T-cell (primary cell): ENCODE data around the gene SEZ6. TPM values are rescaled to one million over a fixed set of nuclear protein-coding genes. Genes with fewer than 3 reads are reported as not detected.

ENCODE experiments used
- ATAC-seq, 4 experiments: fragments of 200-7000 bp in 3 of 4; fragments of 150-1000 bp in 1 of 4; cut with Tn5 transposase; replicated peaks in 1 of 4; 1 replicate in 3 of 4; 2 replicates in 1 of 4; pipeline ENCODE4 v1.10.0; 2021; ENCODE audit warnings: moderate library complexity in 3 of 4, mild to moderate bottlenecking in 2 of 4, moderate number of reproducible peaks in 1 of 4
- CTCF ChIA-PET, 2 donors: fragments of 300-600 bp; sonication (Branson Sonifier 250); formaldehyde crosslinking; loops; one replicate each; lab custom pipeline; 2022; ENCODE audit warnings: antibody characterized with exemption in 2 of 2; lab: Charles Lee
- POLR2A ChIA-PET, 2 donors: fragments of 300-600 bp; sonication (Branson Sonifier 250); formaldehyde crosslinking; loops; one replicate each; lab custom pipeline; 2022; ENCODE audit warnings: antibody characterized with exemption in 2 of 2; lab: Charles Lee
- DNase-seq, 35 experiments: peaks; one replicate each; pipeline versions ENCODE4 v3.0.0 to v3.0.0-alpha.2; 2013 to 2023
- H3K27ac ChIP-seq: one replicate; pipeline ENCODE4 v1.5.1; 2013; ENCODE audit warnings: low read length
- H3K27me3 ChIP-seq, 2 experiments: replicated peaks in 1 of 2; 1 replicate in 1 of 2; 2 replicates in 1 of 2; pipeline versions ENCODE4 v1.6.1 to v1.7.0; 2013; ENCODE audit warnings: low read length in 1 of 2, mixed read lengths in 1 of 2; ENCODE audit not compliant: control insufficient read depth in 2 of 2, insufficient read depth in 2 of 2; ENCODE audit errors: extremely low read depth in 1 of 2
- H3K36me3 ChIP-seq, 2 donors: 1 replicate in 1 of 2; 2 replicates in 1 of 2; pipeline versions ENCODE4 v1.6.1 to v1.7.0; 2013; ENCODE audit warnings: low read length in 1 of 2; ENCODE audit not compliant: control insufficient read depth in 2 of 2, insufficient read depth in 1 of 2; ENCODE audit errors: extremely low read depth in 1 of 2
- H3K4me1 ChIP-seq, 2 experiments: 1 replicate in 1 of 2; 2 replicates in 1 of 2; pipeline versions ENCODE4 v1.6.1 to v1.7.0; 2013; ENCODE audit warnings: low read length in 2 of 2, mixed read lengths in 1 of 2; ENCODE audit not compliant: insufficient read depth in 2 of 2, control insufficient read depth in 1 of 2; ENCODE audit errors: extremely low read depth in 1 of 2
- H3K4me3 ChIP-seq, 2 donors: 1 replicate in 1 of 2; 2 replicates in 1 of 2; pipeline versions ENCODE4 v1.5.1 to v1.7.0; 2013; ENCODE audit warnings: mild to moderate bottlenecking in 2 of 2, low read length in 1 of 2, moderate library complexity in 1 of 2; ENCODE audit not compliant: control insufficient read depth in 1 of 2; ENCODE audit errors: extremely low read depth in 1 of 2
- H3K9me3 ChIP-seq: 2 replicates; pipeline ENCODE4 v1.7.0; 2013
- H3K27ac Mint-ChIP-seq, 2 donors: one replicate each; pipeline ENCODE4 v1.8.0; 2020 to 2021; ENCODE audit warnings: mild to moderate bottlenecking in 2 of 2, mixed read lengths in 2 of 2
- H3K27me3 Mint-ChIP-seq, 2 donors: one replicate each; pipeline ENCODE4 v1.8.0; 2021 to 2022; ENCODE audit warnings: mixed read lengths in 2 of 2
- H3K36me3 Mint-ChIP-seq: one replicate; pipeline ENCODE4 v1.8.0; 2021; ENCODE audit warnings: mixed read lengths
- H3K4me1 Mint-ChIP-seq, 3 donors: one replicate each; pipeline ENCODE4 v1.8.0; 2020 to 2022; ENCODE audit warnings: mixed read lengths in 3 of 3, mild to moderate bottlenecking in 1 of 3
- H3K4me3 Mint-ChIP-seq, 3 donors: one replicate each; pipeline ENCODE4 v1.8.0; 2020 to 2022; ENCODE audit warnings: mild to moderate bottlenecking in 3 of 3, mixed read lengths in 3 of 3, moderate library complexity in 3 of 3
- H3K9me3 Mint-ChIP-seq, 3 donors: one replicate each; pipeline ENCODE4 v1.8.0; 2020 to 2022; ENCODE audit warnings: mixed read lengths in 3 of 3
- WGBS: methylation state at CpG from one replicate; pipeline ENCODE4 v1.1.5; 2013; ENCODE audit warnings: missing lambda C conversion rate; ENCODE audit not compliant: insufficient coverage; 5-methylcytosine and 5-hydroxymethylcytosine counted together
- total RNA-seq, 35 experiments: library from RNA in 6 of 35; stranded (reverse) in 6 of 35; fragments of 120-200 nt in 1 of 35; gene quantifications; one replicate each; pipeline versions ENCODE4 v1.2.1 to v1.2.4 and lab custom pipeline; 2013 to 2026

Gene SEZ6
- total RNA-seq, 5 donors from 2014 or later (not counting 1 experiment from before 2014, with no cell fraction given): 0.49 to 1.6 TPM; not detected in 3

DNA sequence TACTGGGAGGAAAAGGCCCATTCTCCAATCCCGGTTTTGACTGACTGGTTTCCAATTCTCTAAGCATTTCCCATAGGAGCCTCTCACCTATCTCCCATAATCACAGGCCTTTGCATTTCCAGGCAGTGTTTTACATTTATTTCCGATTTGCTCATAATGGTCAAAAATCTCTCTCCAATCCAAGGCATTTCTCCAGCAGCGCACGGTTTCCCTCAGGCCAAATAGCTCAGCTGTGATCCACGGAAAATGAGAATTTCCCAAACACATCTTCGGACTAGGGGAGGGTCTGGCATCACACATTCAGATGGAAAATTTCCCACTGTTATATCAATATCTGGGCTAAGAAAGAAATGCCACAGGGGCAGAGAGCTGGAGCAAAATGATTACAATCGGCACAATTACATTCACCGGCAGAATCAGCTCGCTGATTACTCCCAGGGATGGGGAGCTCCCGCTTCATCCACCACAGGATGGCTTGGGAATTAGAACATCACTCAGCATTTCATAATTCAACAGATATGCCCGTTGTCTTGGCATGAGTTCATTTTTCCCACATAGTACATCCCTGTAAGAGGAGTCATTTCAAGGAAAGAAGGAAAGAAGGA lies 43.8 kb upstream of the SEZ6 start:
- Histone ChIP-seq H3K4me3 (no peak overlapping the region), H3K27me3 (peaks cover 0 to 23% of the 10 kb centered on the region in 2 experiments), H3K9me3 (no peaks in the 10 kb centered on the region), H3K27ac (no peak overlapping the region), H3K36me3 (no peaks in the 10 kb centered on the region), H3K4me1 (no peaks in the 10 kb centered on the region)
- POLR2A ChIA-PET: no interaction called here
- H3K9me3 Mint-ChIP-seq: no peaks in the 10 kb centered on the region
- CTCF ChIA-PET: interaction anchor here in 1 of 2 donors (1.1 kb wide), 1 partner anchor 49 kb away, joined by 4 read pairs; no protein-coding TSS in a partner anchor
- no peak overlapping the region for H3K4me3 Mint-ChIP-seq
- no peaks in the 10 kb centered on the region for H3K36me3 Mint-ChIP-seq
- H3K27ac Mint-ChIP-seq: no peak overlapping the region
- 78% methylated on average over 9 of the region's 11 CpGs for WGBS
- no peak for ATAC-seq
- H3K27me3 Mint-ChIP-seq: peaks cover 20 to 24% of the 10 kb centered on the region in 2 donors
- H3K4me1 Mint-ChIP-seq: peaks cover 0 to 5% (median 0%) of the 10 kb centered on the region in 3 donors
- DNase-seq: no peak

DNA sequence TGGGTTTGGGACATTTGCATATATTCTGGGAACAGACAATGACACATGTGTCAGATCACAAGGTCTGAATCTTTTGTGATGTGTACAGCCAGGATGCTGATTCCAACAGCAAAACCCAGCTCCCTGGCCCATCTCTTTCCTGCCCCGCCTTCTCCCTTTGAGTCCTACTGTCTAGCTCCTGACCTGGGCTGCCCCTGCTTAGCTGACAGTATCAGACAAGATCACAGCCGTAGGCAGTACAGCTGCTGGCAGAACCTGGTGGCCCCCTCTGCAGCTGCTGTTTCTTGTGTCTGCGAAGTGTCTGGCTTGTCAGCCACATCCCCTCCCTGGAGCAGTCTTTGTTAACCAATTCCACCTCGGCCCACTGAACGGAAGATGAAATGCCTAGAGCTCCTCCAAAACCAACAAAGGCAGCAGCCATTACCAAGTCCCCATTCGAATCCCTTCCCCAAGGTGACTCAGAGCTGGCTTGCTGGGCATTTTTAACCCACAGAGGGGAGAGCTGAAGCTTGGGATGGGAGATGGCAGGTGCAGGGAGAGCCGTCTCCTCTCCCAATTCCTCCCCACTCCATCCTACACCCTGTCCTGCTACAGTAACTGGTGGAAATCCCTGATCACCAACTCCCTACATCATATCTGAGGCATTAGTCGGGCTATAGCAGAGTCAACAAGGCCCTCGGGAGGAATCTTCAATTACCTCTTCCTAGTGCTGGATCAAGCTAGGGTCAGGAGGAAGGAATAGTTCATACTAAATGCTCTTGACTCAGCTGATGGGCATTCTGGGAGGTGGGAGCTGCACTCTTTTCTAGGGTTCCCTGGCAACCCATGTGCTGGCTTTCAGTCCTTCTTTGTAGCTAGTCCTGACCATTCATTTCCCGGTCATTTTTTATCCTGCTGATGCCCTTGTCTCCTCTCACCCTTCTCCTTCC lies 42.9 kb upstream of the SEZ6 start:
- H3K27ac Mint-ChIP-seq: no peak overlapping the region
- 78% methylated on average over 4 of the region's 10 CpGs for WGBS

DNA sequence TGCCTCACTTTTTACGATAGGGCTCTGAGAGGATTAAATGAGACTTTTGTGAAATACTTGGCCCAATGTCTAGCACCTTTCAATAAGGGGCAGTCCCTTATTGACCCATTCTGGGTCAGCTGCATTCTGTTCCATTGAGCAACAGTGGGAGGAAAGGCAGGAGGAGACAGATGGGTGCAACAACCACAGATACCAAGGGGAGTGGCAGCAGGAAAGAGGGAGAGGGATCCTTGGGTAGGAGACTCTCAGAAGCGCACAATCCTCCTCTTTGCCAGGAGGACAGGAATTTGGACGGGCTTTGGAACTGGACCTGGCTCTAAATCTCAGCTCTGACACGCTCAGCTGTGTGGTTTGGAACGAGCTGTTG lies 40.6 kb upstream of the SEZ6 start:
- H3K27ac Mint-ChIP-seq: no peak overlapping the region
- CTCF ChIA-PET: interaction anchor here in 1 of 2 donors (0.8 kb wide), 1 partner anchor 90 kb away, joined by 3 read pairs; no protein-coding TSS in a partner anchor
- Histone ChIP-seq H3K36me3 (no peaks in the 10 kb centered on the region), H3K27me3 (peaks cover 0 to 26% of the 10 kb centered on the region in 2 experiments), H3K4me3 (no peak overlapping the region), H3K27ac (no peak overlapping the region), H3K4me1 (peaks cover 0 to 7% of the 10 kb centered on the region in 2 experiments), H3K9me3 (no peaks in the 10 kb centered on the region)
- peaks cover 0 to 14% (median 5%) of the 10 kb centered on the region in 3 donors for H3K4me1 Mint-ChIP-seq
- no peak for DNase-seq
- ATAC-seq: no peak
- H3K9me3 Mint-ChIP-seq: no peaks in the 10 kb centered on the region
- no peak overlapping the region for H3K4me3 Mint-ChIP-seq
- H3K36me3 Mint-ChIP-seq: no peaks in the 10 kb centered on the region
- 74% methylated on average over 2 of the region's 5 CpGs for WGBS
- POLR2A ChIA-PET: no interaction called here
- H3K27me3 Mint-ChIP-seq: peaks cover 27 to 31% of the 10 kb centered on the region in 2 donors

More for the DNA sequence above, 42.9 kb upstream of the SEZ6 start:
- no peaks in the 10 kb centered on the region for H3K9me3 ChIP-seq
- no peaks in the 10 kb centered on the region for H3K36me3 ChIP-seq
- H3K27me3 ChIP-seq: peaks cover 0 to 20% of the 10 kb centered on the region in 2 experiments
- no peaks in the 10 kb centered on the region for H3K36me3 Mint-ChIP-seq
- H3K27me3 Mint-ChIP-seq: peaks cover 20 to 24% of the 10 kb centered on the region in 2 donors
- ATAC-seq (no peak), DNase-seq (no peak)
- no peak overlapping the region for H3K4me3 Mint-ChIP-seq
- H3K4me3 ChIP-seq: no peak overlapping the region
- H3K9me3 Mint-ChIP-seq: no peaks in the 10 kb centered on the region
- H3K4me1 ChIP-seq: no peaks in the 10 kb centered on the region
- CTCF ChIA-PET: interaction anchor here (0.5 to 1.1 kb wide), 2 partner anchors 50 to 439 kb away, joined by 4 to 8 read pairs; no protein-coding TSS in a partner anchor
- peaks cover 0 to 5% (median 0%) of the 10 kb centered on the region in 3 donors for H3K4me1 Mint-ChIP-seq
- no peak overlapping the region for H3K27ac ChIP-seq
- POLR2A ChIA-PET: no interaction called here

DNA sequence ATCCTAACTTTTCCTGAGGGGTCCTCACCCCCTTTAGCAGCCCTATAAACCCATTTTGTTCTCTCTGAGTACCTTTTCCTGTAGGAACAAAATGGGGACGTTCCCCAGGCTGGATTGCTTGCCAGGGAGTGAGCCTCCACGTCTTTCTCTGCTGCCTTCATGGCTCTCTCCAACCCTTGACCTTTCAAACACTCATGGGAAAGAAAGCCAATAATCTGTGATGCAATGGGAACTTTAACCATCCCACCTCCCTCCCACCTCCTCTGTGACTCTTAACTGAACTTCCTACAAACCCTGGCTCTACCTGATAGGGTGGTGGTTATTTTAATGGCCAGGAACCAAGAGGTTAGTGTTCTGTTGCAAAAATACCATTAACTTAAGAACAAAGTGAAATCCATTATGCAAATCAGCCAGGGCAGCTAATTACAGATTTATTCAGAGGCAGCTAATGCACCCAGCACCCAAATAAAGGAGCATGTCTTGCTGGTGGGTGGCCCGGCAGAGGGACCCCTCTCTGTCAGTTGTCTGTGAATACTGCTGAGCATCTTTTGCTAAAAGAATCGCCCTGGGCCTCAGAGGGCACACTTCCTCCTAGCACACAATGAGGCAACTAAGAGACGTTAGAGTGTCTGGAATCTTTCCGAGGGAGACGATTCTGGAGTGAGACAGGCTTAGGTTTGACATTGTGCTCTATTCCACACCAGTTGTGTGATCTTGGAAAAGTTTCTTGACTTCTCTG lies 40.1 kb upstream of the SEZ6 start:
- DNase-seq (no peak), ATAC-seq (no peak)
- no peak overlapping the region for H3K27ac ChIP-seq
- Mint-ChIP-seq H3K36me3 (no peaks in the 10 kb centered on the region), H3K9me3 (no peaks in the 10 kb centered on the region), H3K27me3 (peaks cover 27 to 31% of the 10 kb centered on the region in 2 donors), H3K27ac (no peak overlapping the region), H3K4me3 (no peak overlapping the region), H3K4me1 (peaks cover 0 to 14% (median 5%) of the 10 kb centered on the region in 3 donors)
- peaks cover 0 to 7% of the 10 kb centered on the region in 2 experiments for H3K4me1 ChIP-seq
- no peak overlapping the region for H3K4me3 ChIP-seq
- ChIA-PET POLR2A (no interaction called here), CTCF (no interaction called here)
- H3K9me3 ChIP-seq: no peaks in the 10 kb centered on the region
- no peaks in the 10 kb centered on the region for H3K36me3 ChIP-seq
- 71% methylated on average over 3 of the region's 7 CpGs for WGBS
- H3K27me3 ChIP-seq: peaks cover 0 to 21% of the 10 kb centered on the region in 2 experiments

DNA sequence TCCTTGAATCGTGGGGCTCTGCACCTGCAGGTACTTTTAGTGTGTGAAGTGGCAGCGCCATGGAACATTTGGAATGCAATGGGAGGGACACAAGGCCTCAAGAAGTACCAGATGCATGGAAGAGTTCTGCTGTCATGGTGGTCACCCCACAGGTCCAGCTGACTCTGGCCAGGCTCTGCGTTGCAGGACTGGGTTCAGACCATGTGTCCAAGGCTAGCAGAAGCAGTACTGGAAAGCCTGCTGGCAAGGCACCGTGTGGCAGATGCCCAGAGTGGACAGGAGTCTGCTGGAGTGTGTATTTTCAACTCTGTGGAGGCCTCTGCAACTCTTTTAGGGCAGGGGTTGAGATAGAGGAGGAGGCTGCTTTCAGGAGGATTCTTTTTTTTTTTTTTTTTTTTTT lies 39.2 kb upstream of the SEZ6 start:
- ATAC-seq: no peak
- peaks cover 0 to 14% (median 5%) of the 10 kb centered on the region in 3 donors for H3K4me1 Mint-ChIP-seq
- H3K27ac Mint-ChIP-seq: no peak overlapping the region
- peaks cover 0 to 29% of the 10 kb centered on the region in 2 experiments for H3K27me3 ChIP-seq
- no peaks in the 10 kb centered on the region for H3K36me3 ChIP-seq
- no peaks in the 10 kb centered on the region for H3K36me3 Mint-ChIP-seq
- no peak overlapping the region for H3K27ac ChIP-seq
- ChIA-PET POLR2A (no interaction called here), CTCF (no interaction called here)
- no peak overlapping the region for H3K4me3 ChIP-seq
- H3K9me3 ChIP-seq: no peaks in the 10 kb centered on the region
- peaks cover 0 to 7% of the 10 kb centered on the region in 2 experiments for H3K4me1 ChIP-seq
- 75% methylated on average over 4 of the region's 4 CpGs for WGBS
- no peaks in the 10 kb centered on the region for H3K9me3 Mint-ChIP-seq
- no peak overlapping the region for H3K4me3 Mint-ChIP-seq
- peaks cover 27 to 30% of the 10 kb centered on the region in 2 donors for H3K27me3 Mint-ChIP-seq
- DNase-seq: no peak
